ENCODE results near the gene MYL12A.

MYL12A gene

GRCh38 chr18:3279201-3280185, 31.9 kb downstream of the MYL12A start:
- Histone ChIP-seq H3K4me1 (ENCODE audit: insufficient read depth, poor library complexity, severe bottlenecking) (peaks cover 14% of the 10 kb centered on the region), H3K9me3 (ENCODE audit: severe bottlenecking) (no peaks in the 10 kb centered on the region), H3K27me3 (ENCODE audit: insufficient read depth, poor library complexity, severe bottlenecking) (no peaks in the 10 kb centered on the region), H3K27ac (ENCODE audit: poor library complexity, severe bottlenecking) (no peak overlapping the region), H3K4me3 (ENCODE audit: severe bottlenecking) (no peak overlapping the region), H3K36me3 (ENCODE audit: low read depth) (peaks cover 45% of the 10 kb centered on the region)
- no peak for TF ChIP-seq CTCF (IDR thresholded peaks at IDR 0.05; ENCODE audit: poor library complexity, severe bottlenecking)
- no peak for DNase-seq (ENCODE audit: low spot score)
- ATAC-seq (ENCODE audit: low read depth): no peak; the same call in 2 of the 3 replicates

DNA sequence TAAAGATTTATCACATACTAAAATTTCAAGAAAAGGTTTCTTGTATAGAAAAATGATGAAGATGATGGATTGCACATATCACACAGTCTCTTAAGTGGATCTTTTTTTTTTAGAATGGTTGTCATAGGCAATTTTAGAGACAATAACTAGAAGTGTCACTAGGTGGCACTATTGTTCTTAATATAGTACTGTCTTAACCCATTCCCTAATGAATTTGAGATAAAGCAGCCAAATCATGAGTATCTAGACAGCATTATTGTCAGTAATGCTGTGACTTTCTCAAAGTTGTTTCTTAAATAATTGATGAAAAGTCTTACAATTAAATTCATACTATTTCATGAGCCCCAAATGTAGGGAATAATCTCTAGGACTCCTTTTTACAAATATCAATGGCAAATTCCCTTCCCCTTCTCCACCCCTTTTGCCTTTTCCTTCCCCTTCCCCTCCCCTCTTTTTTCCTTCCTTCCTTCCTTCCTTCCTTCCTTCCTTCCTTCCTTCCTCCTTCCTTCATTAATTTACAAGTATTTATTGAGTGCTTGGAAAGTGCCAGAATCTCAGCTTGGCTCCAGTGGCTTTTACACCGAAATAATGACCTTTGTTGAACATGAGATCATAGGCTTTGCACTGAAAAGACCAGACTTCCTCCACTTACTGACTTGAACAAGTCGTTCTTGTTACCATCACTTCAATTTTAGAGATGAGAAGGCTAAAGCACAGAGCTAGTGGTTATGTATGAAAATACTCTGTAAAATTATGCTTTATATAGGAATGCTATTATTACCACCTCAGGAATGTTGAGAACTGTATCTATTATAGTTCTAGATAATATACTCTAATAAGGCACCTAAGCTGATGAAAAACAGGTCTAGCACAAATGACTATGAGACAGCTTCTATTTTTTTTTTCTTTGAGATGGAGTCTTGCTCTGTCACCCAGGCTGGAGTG, 34.1 kb downstream of the MYL12A start:
- ATAC-seq (ENCODE audit: low read depth): peak; percentile 72

DNA sequence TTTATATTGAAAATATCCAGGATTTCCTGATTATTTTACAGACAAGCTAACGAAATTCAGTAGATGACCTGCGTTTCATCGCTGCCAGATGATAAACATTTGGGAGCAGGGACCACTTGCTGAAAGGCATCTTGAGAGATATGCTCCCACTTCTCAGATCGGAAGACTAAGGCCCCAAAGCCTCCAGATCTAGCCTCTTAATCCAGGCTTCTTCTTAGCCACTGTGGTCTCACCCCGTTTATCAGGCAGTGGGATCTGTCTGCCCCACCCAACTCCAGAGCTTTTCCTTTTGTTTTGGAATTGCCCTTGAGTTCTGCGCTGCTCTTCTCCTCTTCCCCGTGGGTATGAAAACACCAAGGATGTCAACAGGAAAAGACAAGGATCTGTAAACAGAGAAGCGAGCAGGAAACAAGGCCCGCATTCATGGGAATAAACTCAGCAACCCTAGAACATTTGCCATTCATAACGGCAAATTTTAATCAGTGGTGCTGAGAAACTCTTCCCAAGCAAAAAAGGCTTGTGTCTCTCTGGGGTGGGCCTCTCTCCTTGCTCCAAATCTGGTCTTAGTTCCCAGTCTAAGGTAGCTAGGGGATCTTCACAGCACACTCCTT, 35.8 kb downstream of the MYL12A start:
- DNase-seq (ENCODE audit: low spot score) (no peak), ATAC-seq (ENCODE audit: low read depth) (no peak)
- Histone ChIP-seq H3K36me3 (ENCODE audit: low read depth) (peaks cover 6% of the 10 kb centered on the region), H3K9me3 (ENCODE audit: severe bottlenecking) (no peaks in the 10 kb centered on the region), H3K27me3 (ENCODE audit: insufficient read depth, poor library complexity, severe bottlenecking) (no peaks in the 10 kb centered on the region), H3K4me3 (ENCODE audit: severe bottlenecking) (no peak overlapping the region), H3K4me1 (ENCODE audit: insufficient read depth, poor library complexity, severe bottlenecking) (peaks cover 10% of the 10 kb centered on the region), H3K27ac (ENCODE audit: poor library complexity, severe bottlenecking) (no peak overlapping the region)
- TF ChIP-seq CTCF (IDR thresholded peaks at IDR 0.05; ENCODE audit: poor library complexity, severe bottlenecking): no peak

More for the DNA sequence above, 34.1 kb downstream of the MYL12A start:
- no peaks in the 10 kb centered on the region for H3K9me3 ChIP-seq (ENCODE audit: severe bottlenecking)
- H3K4me3 ChIP-seq (ENCODE audit: severe bottlenecking): no peak overlapping the region
- H3K27ac ChIP-seq (ENCODE audit: poor library complexity, severe bottlenecking): no peak overlapping the region
- peaks cover 14% of the 10 kb centered on the region for H3K4me1 ChIP-seq (ENCODE audit: insufficient read depth, poor library complexity, severe bottlenecking)
- peak; percentile 68 for TF ChIP-seq CTCF (IDR thresholded peaks at IDR 0.05; ENCODE audit: poor library complexity, severe bottlenecking)
- no peak for DNase-seq (ENCODE audit: low spot score)
- no peaks in the 10 kb centered on the region for H3K27me3 ChIP-seq (ENCODE audit: insufficient read depth, poor library complexity, severe bottlenecking)
- peaks cover 22% of the 10 kb centered on the region for H3K36me3 ChIP-seq (ENCODE audit: low read depth)

- no peak overlapping the region for H3K27ac ChIP-seq (ENCODE audit: poor library complexity, severe bottlenecking)
- H3K9me3 ChIP-seq (ENCODE audit: severe bottlenecking): no peaks in the 10 kb centered on the region
- ATAC-seq (ENCODE audit: low read depth) (no peak), DNase-seq (ENCODE audit: low spot score) (no peak)
- H3K4me1 ChIP-seq (ENCODE audit: insufficient read depth, poor library complexity, severe bottlenecking): peaks cover 10% of the 10 kb centered on the region
- no peaks in the 10 kb centered on the region for H3K27me3 ChIP-seq (ENCODE audit: insufficient read depth, poor library complexity, severe bottlenecking)
- TF ChIP-seq CTCF (IDR thresholded peaks at IDR 0.05; ENCODE audit: poor library complexity, severe bottlenecking): no peak
- H3K36me3 ChIP-seq (ENCODE audit: low read depth): peaks cover 2% of the 10 kb centered on the region; the same call in 1 of the 2 replicates
- H3K4me3 ChIP-seq (ENCODE audit: severe bottlenecking): no peak overlapping the region
Observed at GRCh38 chr18:3283908-3284307, 36.3 kb downstream of the MYL12A start.
